ENCODE data around the gene TRIM49B.
"Not testable (repeated sequence)": the region's sequence is repeated elsewhere in the genome, so short reads cannot be mapped to it uniquely, and the experiment has no call there.

TRIM49B gene, protein sequence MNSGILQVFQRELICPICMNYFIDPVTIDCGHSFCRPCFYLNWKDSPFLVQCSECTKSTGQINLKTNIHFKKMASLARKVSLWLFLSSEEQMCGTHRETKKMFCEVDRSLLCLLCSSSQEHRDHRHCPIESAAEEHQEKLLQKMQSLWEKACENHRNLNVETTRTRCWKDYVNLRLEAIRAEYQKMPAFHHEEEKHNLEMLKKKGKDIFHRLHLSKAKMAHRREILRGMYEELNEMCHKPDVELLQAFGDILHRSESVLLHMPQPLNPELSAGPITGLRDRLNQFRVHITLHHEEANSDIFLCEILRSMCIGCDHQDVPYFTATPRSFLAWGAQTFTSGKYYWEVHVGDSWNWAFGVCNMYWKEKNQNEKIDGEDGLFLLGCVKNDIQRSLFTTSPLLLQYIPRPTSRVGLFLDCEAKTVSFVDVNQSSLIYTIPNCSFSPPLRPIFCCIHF

DNA sequence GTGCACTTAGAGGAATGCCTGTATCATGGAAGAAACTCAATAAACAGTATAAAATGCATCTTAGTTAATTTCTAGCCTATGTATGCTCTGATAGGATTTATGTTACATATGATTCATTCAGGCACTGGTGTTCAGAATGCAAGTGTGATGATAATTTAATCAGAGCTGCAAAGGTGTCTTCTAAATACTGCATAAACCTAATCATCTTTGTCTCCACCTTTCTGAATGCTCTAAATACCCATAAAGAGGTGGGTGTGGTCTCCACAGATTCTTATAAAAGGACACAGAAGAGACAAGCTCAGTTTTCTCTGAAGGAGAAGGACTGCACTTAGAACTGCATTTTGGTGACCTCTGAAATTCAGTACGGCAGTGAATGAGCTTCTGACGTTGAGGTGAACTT is at the start of gene TRIM49B:
TSS of gene TRIM49B (plus strand) at position 301 of the 400 bp plus-strand sequence. CDS start 2,777 bp downstream, outside the sequence.
- FAIRE-seq; DNase-seq (ENCODE audit: insufficient read length, low spot score): not testable (repeated sequence)

DNA sequence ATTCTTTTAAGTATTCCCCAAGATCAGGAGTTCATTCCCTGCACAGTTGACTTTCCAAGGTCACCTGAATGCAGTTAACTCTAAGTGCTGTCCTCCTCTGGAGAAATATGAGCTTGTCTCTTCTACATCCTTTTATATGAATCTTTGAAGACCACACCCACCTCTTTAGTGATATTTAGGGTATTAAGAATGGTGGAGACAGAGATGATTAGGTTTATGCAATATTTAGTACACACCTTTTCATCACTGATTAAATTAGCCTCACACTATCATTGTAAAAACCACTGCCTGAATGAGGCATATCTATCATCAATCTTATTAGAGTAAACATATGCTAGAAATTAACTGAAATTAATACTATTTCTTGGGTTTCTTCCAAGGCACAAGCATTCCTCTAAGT is 44.8 kb upstream of the TRIM49B start, which contains the start of gene TRIM51G:
TSS of gene TRIM51G (minus strand) at position 101 of the 400 bp plus-strand sequence. CDS start 2,190 bp downstream, outside the sequence.
- not testable (repeated sequence) for DNase-seq (ENCODE audit: insufficient read length, low spot score); FAIRE-seq

DNA sequence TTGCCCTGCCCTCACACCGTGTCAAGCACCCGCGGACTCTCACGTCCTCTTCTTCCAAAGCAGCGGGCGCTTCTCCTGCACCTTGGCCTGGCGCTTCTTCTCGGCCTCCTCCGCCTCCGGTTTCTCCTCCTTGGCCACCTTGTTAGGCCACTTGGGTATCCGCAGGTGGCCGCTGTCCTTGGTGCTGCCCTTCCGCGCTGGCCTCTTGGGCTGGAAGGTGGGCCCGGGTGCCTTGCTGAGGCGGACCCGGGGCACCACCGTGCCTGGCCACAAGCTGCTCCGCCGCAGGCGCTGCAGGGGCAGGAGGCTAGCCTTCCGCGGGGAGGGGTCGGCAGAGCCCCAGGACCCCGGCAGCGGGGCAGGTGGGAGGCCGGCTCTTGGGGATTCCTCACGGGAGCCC is 19.6 kb downstream of the TRIM49B start:
- FAIRE-seq; DNase-seq (ENCODE audit: insufficient read length, low spot score): not testable (repeated sequence)

DNA sequence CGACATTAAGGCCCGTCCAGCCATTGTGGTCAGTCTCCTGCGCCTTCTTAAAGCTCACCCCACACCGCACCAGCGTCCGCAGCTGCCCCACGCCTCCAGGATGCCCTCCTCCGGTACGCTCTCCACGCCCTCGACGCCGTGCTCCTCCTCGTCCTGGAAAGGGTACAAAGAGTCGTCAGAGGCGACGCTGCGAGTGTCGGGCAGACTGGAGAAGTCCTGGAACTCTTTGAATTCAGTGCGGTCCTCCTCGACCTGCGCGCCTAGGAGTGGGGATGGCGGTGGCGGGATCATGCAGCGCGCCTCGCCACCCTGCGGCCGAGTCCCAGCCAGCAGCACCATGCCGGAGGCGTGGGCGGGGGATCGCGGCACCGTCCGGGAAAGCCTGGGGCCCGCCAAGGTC is 21.2 kb downstream of the TRIM49B start:
- not testable (repeated sequence) for DNase-seq (ENCODE audit: insufficient read length, low spot score); FAIRE-seq

DNA sequence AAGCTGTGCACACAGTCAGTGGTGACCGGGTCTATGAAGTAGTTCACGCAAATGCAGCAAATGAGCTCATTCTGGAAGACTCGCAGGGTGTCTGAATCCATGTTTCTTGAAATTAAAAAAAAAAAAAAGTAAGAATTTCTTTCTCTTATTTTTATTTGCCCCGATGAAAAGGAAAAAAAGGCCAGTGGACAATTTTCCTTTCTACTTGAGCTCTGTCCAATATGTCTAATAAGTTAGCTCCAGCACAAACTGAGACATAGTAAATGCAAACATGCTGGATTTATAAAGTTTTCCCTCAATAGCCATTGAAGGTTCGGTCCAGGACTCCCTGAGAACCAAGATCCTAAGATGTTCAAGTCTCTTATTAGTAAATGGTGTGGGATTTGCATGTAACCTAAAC is 30.4 kb downstream of the TRIM49B start, which contains the start of gene TRIM64C:
TSS of gene TRIM64C (minus strand) at position 101 of the 400 bp plus-strand sequence. CDS start at position 101, 0 bp downstream.
- not testable (repeated sequence) for DNase-seq (ENCODE audit: insufficient read length, low spot score); FAIRE-seq

DNA sequence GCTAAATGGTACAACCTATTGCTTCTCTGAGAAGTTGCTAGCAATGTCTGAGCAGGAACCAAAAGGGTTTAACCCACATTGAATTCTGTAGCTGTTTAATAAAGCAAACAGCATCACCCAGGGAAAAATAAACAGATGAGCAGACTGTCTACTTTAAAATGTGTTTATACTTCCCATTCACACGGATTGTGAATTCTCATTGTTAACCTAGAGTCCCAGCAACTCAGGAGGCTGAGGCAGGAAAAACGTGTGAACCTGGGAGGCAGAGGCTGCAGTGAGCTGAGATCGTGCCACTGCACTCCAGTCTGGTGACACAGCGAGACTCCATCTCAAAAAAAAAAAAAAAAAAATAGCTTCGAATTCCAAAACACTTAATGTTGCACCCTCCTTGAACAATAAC is 41.3 kb downstream of the TRIM49B start:
- not testable (repeated sequence) for FAIRE-seq; DNase-seq (ENCODE audit: insufficient read length, low spot score)

Measured in GM19239 (cell line).